Epithelial cell of esophagus (primary cell): ENCODE results near the gene TRAPPC6A.

ENCODE experiments used
- DNase-seq: peaks from one replicate; pipeline ENCODE4 v3.0.0; 2010; ENCODE audit warnings: low read depth
- H3K4me3 ChIP-seq: 2 replicates; pipeline ENCODE4 v1.5.1; 2011; ENCODE audit warnings: mild to moderate bottlenecking, low read length, control low read depth
- CTCF ChIP-seq: IDR thresholded peaks from 2 replicates; pipeline ENCODE4 v1.5.1; 2011; ENCODE audit warnings: low read depth, mild to moderate bottlenecking, low read length, control low read depth, inconsistent platforms; ENCODE audit not compliant: insufficient read depth; ENCODE audit errors: missing control alignments

TRAPPC6A gene

GRCh38 chr19:45158503-45159209, 19.4 kb downstream of the TRAPPC6A start:
- no peak for TF ChIP-seq CTCF
- H3K4me3 ChIP-seq, result no peak overlapping the region
- DNase-seq, result no peak

- TF ChIP-seq CTCF, result no peak
- H3K4me3 ChIP-seq, result no peak overlapping the region
- DNase-seq, result peak; percentile 73
Measured at GRCh38 chr19:45156751-45157150, 21.3 kb downstream of the TRAPPC6A start.

- H3K4me3 ChIP-seq, result no peak overlapping the region
- DNase-seq, result no peak
- TF ChIP-seq CTCF, result no peak
Measured at GRCh38 chr19:45156011-45156630, 21.9 kb downstream of the TRAPPC6A start.

- DNase-seq, result peak; percentile 40
- H3K4me3 ChIP-seq, result no peak overlapping the region
- TF ChIP-seq CTCF, result no peak
Measured at GRCh38 chr19:45154064-45154827, 23.8 kb downstream of the TRAPPC6A start.

GRCh38 chr19:45153339-45154063, 24.5 kb downstream of the TRAPPC6A start:
- DNase-seq, result no peak
- no peak for TF ChIP-seq CTCF
- H3K4me3 ChIP-seq, result no peak overlapping the region

GRCh38 chr19:45152504-45153338, 25.3 kb downstream of the TRAPPC6A start:
- no peak overlapping the region for H3K4me3 ChIP-seq
- DNase-seq, result peak; percentile 48
- TF ChIP-seq CTCF, result no peak
